NCI-H2029 treated with DMSO at 0.1 percent for 48 hours (cell line): ENCODE measurements around the gene IGHMBP2.
"Not testable (repeated sequence)": the region's sequence is repeated elsewhere in the genome, so short reads cannot be mapped to it uniquely, and the experiment has no call there.

ENCODE experiments used
- DNase-seq: peaks from one replicate; lab custom pipeline; 2025; lab: John Stamatoyannopoulos, UW

IGHMBP2 gene

GRCh38 chr11:68903288-68904247 is at the start of gene IGHMBP2, which contains the start of gene MRPL21:
Gene IGHMBP2 (plus strand): TSS chr11:68903891. CDS start chr11:68903953, 62 bp downstream.
Gene MRPL21 (minus strand): TSS chr11:68903832. CDS start chr11:68903810, 22 bp downstream.
- peak; percentile 13 for DNase-seq

GRCh38 chr11:68854273-68854958 is 49.3 kb upstream of the IGHMBP2 start:
- no peak for DNase-seq

- DNase-seq = no peak
Observed at GRCh38 chr11:68855205-68855981, 48.3 kb upstream of the IGHMBP2 start.

- not testable (repeated sequence) for DNase-seq
Observed at GRCh38 chr11:68856425-68857030, 47.2 kb upstream of the IGHMBP2 start.

GRCh38 chr11:68857037-68857586 is 46.6 kb upstream of the IGHMBP2 start:
- no peak for DNase-seq

GRCh38 chr11:68859123-68859522 is 44.6 kb upstream of the IGHMBP2 start:
- no peak for DNase-seq

GRCh38 chr11:68862421-68862820 is 41.3 kb upstream of the IGHMBP2 start:
- DNase-seq = no peak

- DNase-seq = no peak
Observed at GRCh38 chr11:68863553-68864265, 40.0 kb upstream of the IGHMBP2 start.

GRCh38 chr11:68865241-68865640 is 38.5 kb upstream of the IGHMBP2 start:
- no peak for DNase-seq

- DNase-seq = no peak
Observed at GRCh38 chr11:68867066-68867465, 36.6 kb upstream of the IGHMBP2 start.

GRCh38 chr11:68868221-68868835 is 35.4 kb upstream of the IGHMBP2 start:
- no peak for DNase-seq

GRCh38 chr11:68870470-68870869 is 33.2 kb upstream of the IGHMBP2 start:
- DNase-seq = no peak

GRCh38 chr11:68872216-68873003 is 31.3 kb upstream of the IGHMBP2 start:
- no peak for DNase-seq

GRCh38 chr11:68878022-68878421 is 25.7 kb upstream of the IGHMBP2 start:
- no peak for DNase-seq

GRCh38 chr11:68880851-68881250 is 22.8 kb upstream of the IGHMBP2 start:
- no peak for DNase-seq

- DNase-seq = no peak
Observed at GRCh38 chr11:68881320-68881719, 22.4 kb upstream of the IGHMBP2 start.

GRCh38 chr11:68882391-68882790 is 21.3 kb upstream of the IGHMBP2 start:
- DNase-seq = no peak

GRCh38 chr11:68884827-68885226 is 18.9 kb upstream of the IGHMBP2 start:
- DNase-seq = not testable (repeated sequence)

GRCh38 chr11:68889948-68890446 is 13.7 kb upstream of the IGHMBP2 start:
- no peak for DNase-seq
